Measurements from ENCODE around the gene COL4A4. TPM values are rescaled to one million over a fixed set of nuclear protein-coding genes. Genes with fewer than 3 reads are reported as not detected.
"Not testable (repeated sequence)": the region's sequence is repeated elsewhere in the genome, so short reads cannot be mapped to it uniquely, and the experiment has no call there.

COL4A4 gene
- total RNA-seq, 4 donors from 2014 or later, result 5.0 to 5.5 (median 5.2) TPM

DNA sequence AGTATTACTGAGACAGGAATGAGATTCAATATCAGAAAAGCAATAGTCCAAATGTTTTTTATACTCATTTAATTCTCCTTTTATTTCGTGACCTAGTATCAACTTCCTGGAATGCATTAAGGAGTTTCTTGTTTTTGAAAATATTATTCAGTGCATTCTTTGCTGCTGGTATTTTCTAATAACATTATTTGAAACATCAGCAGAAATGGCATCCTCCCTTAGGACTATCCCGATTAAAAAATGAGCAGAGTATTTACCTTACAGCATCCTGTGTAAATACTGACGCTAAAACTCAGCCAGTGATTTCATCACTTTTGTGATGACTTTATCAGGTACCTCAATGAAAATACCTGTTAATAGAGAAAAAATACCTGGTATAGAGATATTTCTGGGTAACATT is 16.8 kb upstream of the COL4A4 start:
- Histone ChIP-seq H3K4me3 (no peak overlapping the region), H3K27me3 (no peaks in the 10 kb centered on the region), H3K36me3 (no peaks in the 10 kb centered on the region), H3K27ac (no peak overlapping the region), H3K9me3 (no peaks in the 10 kb centered on the region), H3K4me1 (no peaks in the 10 kb centered on the region)
- WGBS, 2 donors (ENCODE audit: low coverage in 1 of 2), result 59 to 70% methylated on average over 3 of the region's 3 CpGs
- TF ChIP-seq EP300 (IDR thresholded peaks at IDR 0.05), result no peak
- no peak for TF ChIP-seq POLR2A (IDR thresholded peaks at IDR 0.05)
- no peak for TF ChIP-seq POLR2AphosphoS5 (IDR thresholded peaks at IDR 0.05)
- TF ChIP-seq, protein P1, sequence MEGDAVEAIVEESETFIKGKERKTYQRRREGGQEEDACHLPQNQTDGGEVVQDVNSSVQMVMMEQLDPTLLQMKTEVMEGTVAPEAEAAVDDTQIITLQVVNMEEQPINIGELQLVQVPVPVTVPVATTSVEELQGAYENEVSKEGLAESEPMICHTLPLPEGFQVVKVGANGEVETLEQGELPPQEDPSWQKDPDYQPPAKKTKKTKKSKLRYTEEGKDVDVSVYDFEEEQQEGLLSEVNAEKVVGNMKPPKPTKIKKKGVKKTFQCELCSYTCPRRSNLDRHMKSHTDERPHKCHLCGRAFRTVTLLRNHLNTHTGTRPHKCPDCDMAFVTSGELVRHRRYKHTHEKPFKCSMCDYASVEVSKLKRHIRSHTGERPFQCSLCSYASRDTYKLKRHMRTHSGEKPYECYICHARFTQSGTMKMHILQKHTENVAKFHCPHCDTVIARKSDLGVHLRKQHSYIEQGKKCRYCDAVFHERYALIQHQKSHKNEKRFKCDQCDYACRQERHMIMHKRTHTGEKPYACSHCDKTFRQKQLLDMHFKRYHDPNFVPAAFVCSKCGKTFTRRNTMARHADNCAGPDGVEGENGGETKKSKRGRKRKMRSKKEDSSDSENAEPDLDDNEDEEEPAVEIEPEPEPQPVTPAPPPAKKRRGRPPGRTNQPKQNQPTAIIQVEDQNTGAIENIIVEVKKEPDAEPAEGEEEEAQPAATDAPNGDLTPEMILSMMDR (IDR thresholded peaks at IDR 0.05), result no peak
- ATAC-seq, result no peak

DNA sequence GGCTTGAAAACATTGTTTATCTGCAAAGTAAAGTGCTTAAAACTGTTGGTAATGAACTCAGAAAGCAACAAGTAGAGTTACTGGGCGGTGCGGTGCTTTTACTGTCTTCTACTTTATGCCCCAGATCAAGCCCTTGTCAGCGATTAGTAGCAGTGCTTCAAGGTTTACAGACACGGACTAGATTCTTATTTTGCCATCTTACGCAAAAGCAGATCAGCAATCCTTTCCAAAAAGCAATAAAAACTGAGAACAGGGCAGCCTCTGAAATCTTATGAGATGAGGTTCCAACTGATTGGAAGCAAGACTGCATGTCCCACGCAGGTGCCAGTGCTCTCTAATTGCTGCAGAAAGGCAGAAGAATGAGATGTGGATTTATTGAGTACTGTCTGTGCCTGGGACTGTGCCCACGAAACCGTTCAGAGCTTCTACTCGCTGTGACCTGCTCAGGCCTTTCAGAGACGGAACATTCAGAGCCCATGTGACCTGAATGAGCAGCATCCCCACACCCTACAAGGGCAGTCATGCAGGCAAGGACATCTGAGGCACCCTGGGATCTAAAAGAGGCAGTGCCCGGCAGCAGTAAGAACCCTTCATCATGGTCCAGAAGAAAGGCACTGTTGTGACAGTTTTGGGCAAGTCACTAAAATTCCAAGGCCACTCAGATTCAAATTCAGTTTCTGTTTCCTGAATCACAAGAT is 16.1 kb upstream of the COL4A4 start:
- H3K27ac ChIP-seq, result no peak overlapping the region
- 68 to 76% methylated on average over 6 to 10 of the region's 11 CpGs for WGBS, 2 donors (ENCODE audit: low coverage in 1 of 2)
- ATAC-seq, result no peak

DNA sequence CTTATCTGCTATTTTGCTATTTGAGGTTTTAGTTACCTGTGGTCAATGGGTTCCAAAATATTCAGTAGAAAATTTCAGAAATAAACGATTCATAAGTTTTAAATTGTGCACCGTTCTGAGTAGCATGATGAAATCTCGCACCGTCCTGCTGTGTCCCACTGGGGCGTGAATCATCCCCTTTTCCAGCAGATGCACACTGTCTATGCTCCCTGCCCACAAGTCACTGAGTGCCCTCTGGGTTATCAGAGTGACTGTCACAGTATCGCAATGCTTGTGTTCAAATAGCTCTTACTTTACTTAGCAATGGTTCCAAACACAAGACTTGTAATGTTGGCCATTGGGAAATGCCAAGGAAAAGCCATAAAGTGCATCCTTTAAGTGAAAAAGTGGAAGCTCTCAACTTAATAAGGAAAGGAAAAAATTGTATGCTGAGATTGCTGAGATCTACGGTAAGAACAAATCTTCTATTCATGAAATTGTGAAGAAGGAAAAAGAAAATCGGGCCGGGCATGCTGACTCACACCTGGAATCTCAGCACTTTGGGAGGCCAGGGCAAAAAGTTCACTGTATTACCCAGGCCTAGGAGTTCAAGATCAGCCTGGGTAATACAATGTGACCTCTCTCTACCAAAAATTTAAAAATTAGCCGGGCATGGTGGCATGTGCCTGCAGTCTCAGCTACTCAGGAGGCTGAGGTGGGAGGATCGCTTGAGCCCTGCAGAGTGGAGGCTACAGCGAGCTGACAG is 13.8 kb upstream of the COL4A4 start:
- no peaks in the 10 kb centered on the region for H3K36me3 ChIP-seq
- TF ChIP-seq EP300 (IDR thresholded peaks at IDR 0.05) (no peak), POLR2A (IDR thresholded peaks at IDR 0.05) (no peak), POLR2AphosphoS5 (IDR thresholded peaks at IDR 0.05) (no peak)
- TF ChIP-seq, protein P1 (IDR thresholded peaks at IDR 0.05), result no peak
- WGBS, 2 donors (ENCODE audit: low coverage in 1 of 2), result 88 to 91% methylated on average over 9 to 12 of the region's 12 CpGs

More for the DNA sequence above, 16.1 kb upstream of the COL4A4 start:
- H3K36me3 ChIP-seq, result no peaks in the 10 kb centered on the region
- H3K9me3 ChIP-seq, result no peaks in the 10 kb centered on the region
- H3K4me3 ChIP-seq, result no peak overlapping the region
- no peaks in the 10 kb centered on the region for H3K27me3 ChIP-seq
- H3K4me1 ChIP-seq, result no peaks in the 10 kb centered on the region
- TF ChIP-seq EP300 (IDR thresholded peaks at IDR 0.05) (no peak), POLR2A (IDR thresholded peaks at IDR 0.05) (no peak), POLR2AphosphoS5 (IDR thresholded peaks at IDR 0.05) (no peak)
- TF ChIP-seq, protein P1 (IDR thresholded peaks at IDR 0.05), result no peak

DNA sequence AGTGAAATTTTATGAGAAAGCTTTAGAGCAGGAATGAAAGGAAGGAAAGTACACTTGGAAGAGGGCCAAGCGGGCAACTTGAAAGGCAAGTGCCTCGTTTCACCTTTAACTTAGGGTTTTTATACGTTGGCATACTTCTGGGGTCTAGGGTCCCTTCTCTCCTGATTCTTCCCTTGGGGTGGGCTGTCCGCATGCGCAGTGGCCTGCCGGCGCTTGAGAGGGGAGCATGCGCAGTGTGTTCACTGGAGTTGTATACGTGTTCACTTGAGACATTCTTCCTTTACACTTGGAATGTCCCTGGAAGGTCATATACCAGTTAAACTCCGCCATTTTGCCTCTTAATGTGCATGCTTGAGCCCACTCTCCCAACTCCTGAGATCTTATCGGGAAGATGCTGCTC is 7.8 kb upstream of the COL4A4 start:
- 89 to 96% methylated on average over 4 to 10 of the region's 11 CpGs for WGBS, 2 donors (ENCODE audit: low coverage in 1 of 2)
- peaks cover 0 to 15% (median 0%) of the 10 kb centered on the region in 3 donors for H3K9me3 ChIP-seq
- H3K27ac ChIP-seq, H3K4me3 ChIP-seq, H3K36me3 ChIP-seq, H3K27me3 ChIP-seq, H3K4me1 ChIP-seq, ATAC-seq: not testable (repeated sequence)

More for the DNA sequence above, 13.8 kb upstream of the COL4A4 start:
- Histone ChIP-seq H3K4me3 (no peak overlapping the region), H3K27ac (no peak overlapping the region), H3K4me1 (no peaks in the 10 kb centered on the region), H3K27me3 (no peaks in the 10 kb centered on the region), H3K9me3 (no peaks in the 10 kb centered on the region)
- no peak for ATAC-seq

DNA sequence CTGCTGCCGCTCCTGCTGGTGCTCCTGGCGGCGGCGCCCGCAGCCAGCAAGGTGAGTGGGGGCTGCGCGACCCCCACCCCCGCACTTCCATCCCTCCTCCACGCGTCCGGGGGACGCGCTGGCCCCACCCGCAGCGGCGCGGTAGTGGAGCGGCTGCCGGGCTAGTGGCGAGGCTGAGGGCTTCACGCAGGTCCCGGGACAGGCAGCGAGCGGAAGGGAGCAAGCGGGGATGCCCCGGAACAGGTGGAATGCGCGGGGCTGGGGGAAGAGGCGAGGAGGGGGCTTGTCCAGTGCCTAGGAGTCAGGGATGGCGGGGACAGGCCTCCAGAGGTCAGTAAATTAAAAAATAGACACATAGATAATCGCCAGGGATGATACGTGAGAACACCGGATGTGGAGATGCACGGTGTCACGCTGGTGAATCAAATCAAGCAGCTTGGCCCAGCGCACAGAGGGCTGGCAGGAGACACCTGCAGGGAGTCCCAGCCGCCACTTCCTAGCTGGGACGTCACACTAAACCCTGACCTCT is 822 bp upstream of the COL4A4 start:
- TF ChIP-seq POLR2A (IDR thresholded peaks at IDR 0.05) (no peak), EP300 (IDR thresholded peaks at IDR 0.05) (no peak), POLR2AphosphoS5 (IDR thresholded peaks at IDR 0.05) (no peak)
- TF ChIP-seq, protein P1 (IDR thresholded peaks at IDR 0.05), result no peak
- peak; percentile 14 for ATAC-seq
- peaks cover 0 to 21% (median 15%) of the 10 kb centered on the region in 3 donors for H3K4me1 ChIP-seq
- peak overlapping the region in 3 of 4 donors; percentile 43 to 74 (median 64) for H3K27ac ChIP-seq
- H3K36me3 ChIP-seq, result no peaks in the 10 kb centered on the region
- WGBS, 2 donors (ENCODE audit: low coverage in 1 of 2), result 0% methylated on average over 5 to 8 of the region's 38 CpGs
- H3K27me3 ChIP-seq, result peaks cover 71% of the 10 kb centered on the region
- H3K4me3 ChIP-seq, result peak overlapping the region; percentile 4 to 55
- peaks cover 0 to 15% (median 0%) of the 10 kb centered on the region in 3 donors for H3K9me3 ChIP-seq
